Measurements from ENCODE around the gene PKP1.

Gene PKP1

DNA sequence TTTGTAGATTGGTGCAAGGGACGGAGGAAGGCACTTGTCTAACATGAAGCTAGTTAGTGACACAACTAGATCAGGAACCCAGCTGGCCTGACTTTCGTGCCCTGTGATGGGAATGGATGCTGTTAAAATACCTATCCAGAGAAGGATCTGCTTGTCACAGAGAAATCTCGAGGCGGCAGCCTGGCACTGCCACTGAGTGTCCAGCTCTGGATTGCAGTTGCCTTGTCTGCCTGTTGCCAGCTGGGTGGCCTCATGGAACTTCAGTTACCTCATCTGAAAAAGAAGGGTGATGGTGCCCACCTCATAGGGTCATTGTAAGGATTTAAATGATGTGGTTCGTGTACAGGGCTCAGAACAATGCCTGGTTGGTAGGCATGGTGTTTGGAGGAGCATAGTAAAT, 2.4 kb upstream of the PKP1 start:
- Histone ChIP-seq H3K27me3 (ENCODE audit: control insufficient read depth, insufficient read depth, low read length, poor library complexity, severe bottlenecking) (peaks cover 17% of the 10 kb centered on the region), H3K9me3 (ENCODE audit: control insufficient read depth, low read length) (no peaks in the 10 kb centered on the region), H3K27ac (ENCODE audit: insufficient read depth, low read depth, low read length, poor library complexity, severe bottlenecking) (no peak overlapping the region), H3K4me3 (ENCODE audit: insufficient read depth, low read depth, low read length) (no peak overlapping the region), H3K4me1 (ENCODE audit: control insufficient read depth, insufficient read depth, low read length) (no peaks in the 10 kb centered on the region), H3K36me3 (ENCODE audit: control insufficient read depth, insufficient read depth, low read length) (no peaks in the 10 kb centered on the region)
- 72 to 74% methylated on average over 5 of the region's 5 CpGs for WGBS, 2 experiments

DNA sequence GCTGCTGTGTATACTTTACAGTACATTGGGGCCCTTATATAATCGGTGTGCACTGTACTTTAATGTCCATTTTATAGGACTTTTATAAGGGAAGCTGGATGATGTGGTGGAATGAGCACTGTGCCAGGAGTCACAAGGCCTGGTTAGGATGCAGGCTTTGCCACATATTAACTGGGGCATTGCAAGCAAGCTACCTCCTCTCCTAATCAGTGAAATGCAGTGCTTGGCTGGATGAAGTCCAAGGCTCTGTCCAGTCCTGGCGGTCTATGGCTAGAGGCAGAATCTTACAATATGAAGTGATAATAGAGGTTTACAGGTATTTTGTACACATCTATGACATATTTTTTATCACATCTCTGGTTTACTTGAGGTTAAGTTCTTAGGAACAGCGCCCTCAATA, 1.7 kb upstream of the PKP1 start:
- 100% methylated on average over 2 to 3 of the region's 3 CpGs for WGBS, 2 experiments
- Histone ChIP-seq H3K27me3 (ENCODE audit: control insufficient read depth, insufficient read depth, low read length, poor library complexity, severe bottlenecking) (peaks cover 17% of the 10 kb centered on the region), H3K36me3 (ENCODE audit: control insufficient read depth, insufficient read depth, low read length) (no peaks in the 10 kb centered on the region), H3K9me3 (ENCODE audit: control insufficient read depth, low read length) (no peaks in the 10 kb centered on the region), H3K27ac (ENCODE audit: insufficient read depth, low read depth, low read length, poor library complexity, severe bottlenecking) (no peak overlapping the region), H3K4me1 (ENCODE audit: control insufficient read depth, insufficient read depth, low read length) (no peaks in the 10 kb centered on the region), H3K4me3 (ENCODE audit: insufficient read depth, low read depth, low read length) (no peak overlapping the region)

DNA sequence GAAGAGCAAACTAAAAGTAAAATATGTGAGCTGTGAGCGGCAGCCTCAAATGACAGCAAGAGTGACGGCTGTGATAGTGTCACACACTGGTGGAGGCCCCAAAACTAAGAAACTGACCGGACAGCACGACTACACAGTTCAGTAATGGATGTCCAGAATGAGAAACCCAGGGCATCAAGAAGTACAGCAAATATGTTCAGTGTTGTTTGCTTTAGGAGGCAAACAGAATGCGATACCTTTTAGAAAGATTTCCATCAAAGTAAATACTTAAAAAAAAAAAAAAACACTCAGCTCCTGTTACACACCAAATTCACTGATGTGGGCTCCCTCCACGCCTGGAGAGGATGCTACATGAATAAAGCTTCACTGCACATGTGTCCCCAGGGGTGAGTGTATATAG, 1.1 kb upstream of the PKP1 start:
- Histone ChIP-seq H3K4me3 (ENCODE audit: insufficient read depth, low read depth, low read length) (no peak overlapping the region), H3K9me3 (ENCODE audit: control insufficient read depth, low read length) (no peaks in the 10 kb centered on the region), H3K36me3 (ENCODE audit: control insufficient read depth, insufficient read depth, low read length) (no peaks in the 10 kb centered on the region), H3K4me1 (ENCODE audit: control insufficient read depth, insufficient read depth, low read length) (no peaks in the 10 kb centered on the region), H3K27ac (ENCODE audit: insufficient read depth, low read depth, low read length, poor library complexity, severe bottlenecking) (no peak overlapping the region), H3K27me3 (ENCODE audit: control insufficient read depth, insufficient read depth, low read length, poor library complexity, severe bottlenecking) (peaks cover 17% of the 10 kb centered on the region)
- 95 to 97% methylated on average over 5 to 6 of the region's 6 CpGs for WGBS, 2 experiments

DNA sequence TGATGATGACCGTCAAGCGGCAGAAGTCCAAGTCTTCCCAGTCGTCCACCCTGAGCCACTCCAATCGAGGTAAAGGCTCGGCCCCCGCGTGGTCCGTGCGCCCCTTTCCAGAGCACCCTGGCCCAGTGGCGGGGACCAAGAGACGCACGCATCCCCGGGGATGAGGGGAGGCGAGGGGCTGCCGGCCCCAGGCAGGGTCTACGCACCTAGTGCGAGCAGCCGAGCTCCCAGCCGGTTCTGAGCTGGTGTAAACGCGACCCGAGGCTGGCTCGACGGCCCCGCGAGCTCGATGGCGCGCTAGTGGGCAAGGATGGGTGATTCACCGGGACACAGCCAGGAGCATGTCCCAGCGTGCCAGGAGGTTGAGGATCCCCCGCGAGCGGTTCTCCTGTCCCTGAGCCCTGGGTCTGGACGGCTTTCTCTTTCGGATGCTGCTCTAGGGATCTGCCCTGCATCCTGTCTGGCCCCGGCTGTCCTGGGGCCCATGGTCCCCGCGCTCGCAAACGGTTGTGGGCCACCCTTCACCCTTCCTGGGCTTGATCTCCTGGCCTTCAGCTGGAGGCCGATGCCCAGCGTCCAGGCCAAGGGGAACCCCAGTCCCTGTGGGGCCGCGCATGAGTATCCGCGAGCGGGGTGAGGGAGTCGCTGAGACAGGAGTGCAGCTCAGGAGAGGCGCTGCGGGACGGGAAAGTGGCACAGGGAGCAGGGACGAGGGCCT, 689 bp downstream of the PKP1 start:
- Histone ChIP-seq H3K36me3 (ENCODE audit: control insufficient read depth, insufficient read depth, low read length) (no peaks in the 10 kb centered on the region), H3K27ac (ENCODE audit: insufficient read depth, low read depth, low read length, poor library complexity, severe bottlenecking) (no peak overlapping the region), H3K4me1 (ENCODE audit: control insufficient read depth, insufficient read depth, low read length) (no peaks in the 10 kb centered on the region), H3K27me3 (ENCODE audit: control insufficient read depth, insufficient read depth, low read length, poor library complexity, severe bottlenecking) (peaks cover 17% of the 10 kb centered on the region), H3K4me3 (ENCODE audit: insufficient read depth, low read depth, low read length) (no peak overlapping the region), H3K9me3 (ENCODE audit: control insufficient read depth, low read length) (no peaks in the 10 kb centered on the region)
- 96 to 97% methylated on average over 53 of the region's 53 CpGs for WGBS, 2 experiments

GRCh38 chr1:201284636-201285035, 1.3 kb downstream of the PKP1 start:
- WGBS, 2 experiments = 91 to 93% methylated on average over 6 of the region's 6 CpGs
- H3K4me3 ChIP-seq (ENCODE audit: insufficient read depth, low read depth, low read length) = no peak overlapping the region

DNA sequence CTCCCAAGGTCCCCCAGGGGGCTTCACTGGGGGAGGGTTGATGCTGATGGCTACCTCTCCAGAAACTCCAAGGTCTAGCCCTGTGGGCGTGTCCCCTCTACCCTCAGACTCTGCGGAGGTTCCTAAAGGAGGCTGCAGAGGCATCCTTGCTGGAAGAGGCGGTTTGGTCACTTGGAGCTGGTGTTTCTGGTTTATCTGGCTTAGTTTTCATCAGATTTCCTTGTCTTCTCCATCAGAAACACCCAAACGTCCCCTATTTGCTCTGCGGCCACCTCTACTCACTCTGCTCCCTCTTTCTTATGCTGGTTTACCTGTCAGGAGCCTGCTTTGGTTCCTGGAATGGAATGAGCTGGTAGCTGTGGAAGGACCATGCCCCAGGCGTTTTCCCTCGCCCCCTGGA, 2.5 kb downstream of the PKP1 start:
- Histone ChIP-seq H3K4me3 (ENCODE audit: insufficient read depth, low read depth, low read length) (no peak overlapping the region), H3K27ac (ENCODE audit: insufficient read depth, low read depth, low read length, poor library complexity, severe bottlenecking) (no peak overlapping the region), H3K4me1 (ENCODE audit: control insufficient read depth, insufficient read depth, low read length) (no peaks in the 10 kb centered on the region), H3K36me3 (ENCODE audit: control insufficient read depth, insufficient read depth, low read length) (no peaks in the 10 kb centered on the region), H3K27me3 (ENCODE audit: control insufficient read depth, insufficient read depth, low read length, poor library complexity, severe bottlenecking) (peaks cover 17% of the 10 kb centered on the region), H3K9me3 (ENCODE audit: control insufficient read depth, low read length) (no peaks in the 10 kb centered on the region)
- WGBS, 2 experiments = 91 to 93% methylated on average over 7 of the region's 7 CpGs

More at GRCh38 chr1:201284636-201285035, 1.3 kb downstream of the PKP1 start:
- Histone ChIP-seq H3K4me1 (ENCODE audit: control insufficient read depth, insufficient read depth, low read length) (no peaks in the 10 kb centered on the region), H3K9me3 (ENCODE audit: control insufficient read depth, low read length) (no peaks in the 10 kb centered on the region), H3K27me3 (ENCODE audit: control insufficient read depth, insufficient read depth, low read length, poor library complexity, severe bottlenecking) (peaks cover 17% of the 10 kb centered on the region), H3K36me3 (ENCODE audit: control insufficient read depth, insufficient read depth, low read length) (no peaks in the 10 kb centered on the region), H3K27ac (ENCODE audit: insufficient read depth, low read depth, low read length, poor library complexity, severe bottlenecking) (no peak overlapping the region)

GRCh38 chr1:201286445-201286844, 3.1 kb downstream of the PKP1 start:
- WGBS, 2 experiments = 97 to 98% methylated on average over 1 of the region's 1 CpG

GRCh38 chr1:201288007-201288406, 4.7 kb downstream of the PKP1 start:
- 96 to 98% methylated on average over 6 of the region's 6 CpGs for WGBS, 2 experiments
- Histone ChIP-seq H3K27me3 (ENCODE audit: control insufficient read depth, insufficient read depth, low read length, poor library complexity, severe bottlenecking) (peaks cover 13% of the 10 kb centered on the region), H3K27ac (ENCODE audit: insufficient read depth, low read depth, low read length, poor library complexity, severe bottlenecking) (no peak overlapping the region)

More at GRCh38 chr1:201286445-201286844, 3.1 kb downstream of the PKP1 start:
- Histone ChIP-seq H3K36me3 (ENCODE audit: control insufficient read depth, insufficient read depth, low read length) (no peaks in the 10 kb centered on the region), H3K4me3 (ENCODE audit: insufficient read depth, low read depth, low read length) (no peak overlapping the region), H3K9me3 (ENCODE audit: control insufficient read depth, low read length) (no peaks in the 10 kb centered on the region), H3K27ac (ENCODE audit: insufficient read depth, low read depth, low read length, poor library complexity, severe bottlenecking) (no peak overlapping the region), H3K27me3 (ENCODE audit: control insufficient read depth, insufficient read depth, low read length, poor library complexity, severe bottlenecking) (peaks cover 17% of the 10 kb centered on the region), H3K4me1 (ENCODE audit: control insufficient read depth, insufficient read depth, low read length) (no peaks in the 10 kb centered on the region)

DNA sequence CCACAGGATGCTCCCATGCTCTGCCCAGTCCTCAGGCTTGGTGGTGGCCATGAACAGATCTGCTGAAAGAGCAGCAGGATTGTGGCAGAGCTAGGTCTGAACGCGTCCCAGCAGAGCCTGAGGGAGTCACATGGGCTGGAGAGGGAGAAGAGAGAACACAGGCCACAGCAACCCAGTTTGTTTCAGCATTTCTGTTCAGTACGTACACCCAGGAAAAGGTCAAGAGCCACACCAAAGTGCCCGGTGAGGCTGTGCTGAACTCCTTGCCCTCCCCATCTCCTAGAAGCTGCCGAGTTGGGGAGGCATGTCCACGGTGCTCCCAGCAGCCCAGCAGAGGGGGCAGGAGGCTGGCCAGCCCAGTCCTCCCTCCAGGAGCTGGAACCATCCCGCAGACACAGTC, 5.5 kb downstream of the PKP1 start:
- Histone ChIP-seq H3K27ac (ENCODE audit: insufficient read depth, low read depth, low read length, poor library complexity, severe bottlenecking) (no peak overlapping the region), H3K9me3 (ENCODE audit: control insufficient read depth, low read length) (no peaks in the 10 kb centered on the region), H3K27me3 (ENCODE audit: control insufficient read depth, insufficient read depth, low read length, poor library complexity, severe bottlenecking) (peaks cover 5% of the 10 kb centered on the region), H3K4me3 (ENCODE audit: insufficient read depth, low read depth, low read length) (no peak overlapping the region), H3K4me1 (ENCODE audit: control insufficient read depth, insufficient read depth, low read length) (peaks cover under 1% of the 10 kb centered on the region), H3K36me3 (ENCODE audit: control insufficient read depth, insufficient read depth, low read length) (no peaks in the 10 kb centered on the region)
- WGBS, 2 experiments = 73 to 77% methylated on average over 7 of the region's 7 CpGs

More at GRCh38 chr1:201288007-201288406, 4.7 kb downstream of the PKP1 start:
- Histone ChIP-seq H3K4me1 (ENCODE audit: control insufficient read depth, insufficient read depth, low read length) (no peaks in the 10 kb centered on the region), H3K36me3 (ENCODE audit: control insufficient read depth, insufficient read depth, low read length) (no peaks in the 10 kb centered on the region), H3K4me3 (ENCODE audit: insufficient read depth, low read depth, low read length) (no peak overlapping the region), H3K9me3 (ENCODE audit: control insufficient read depth, low read length) (no peaks in the 10 kb centered on the region)

DNA sequence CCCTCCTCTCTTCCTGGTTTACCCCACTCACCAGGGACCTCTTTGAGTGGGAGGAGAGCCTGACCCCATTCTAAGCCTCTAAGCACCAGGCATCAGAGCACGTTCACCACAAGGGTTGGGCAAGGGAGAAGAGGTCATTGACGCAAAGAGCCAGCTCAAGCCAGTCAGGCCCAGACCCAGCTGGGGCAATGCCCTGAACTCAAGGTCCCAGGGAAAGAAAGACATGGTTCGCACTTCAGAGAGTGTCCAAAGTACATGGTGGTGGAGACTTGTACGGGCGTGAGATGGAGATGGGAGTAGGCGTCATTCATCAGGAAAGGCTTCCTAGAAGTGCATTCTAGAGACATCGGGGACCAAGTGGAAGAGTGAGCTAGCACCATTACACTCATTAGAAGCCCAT, 7.2 kb downstream of the PKP1 start:
- Histone ChIP-seq H3K4me1 (ENCODE audit: control insufficient read depth, insufficient read depth, low read length) (peaks cover 16% of the 10 kb centered on the region), H3K9me3 (ENCODE audit: control insufficient read depth, low read length) (no peaks in the 10 kb centered on the region), H3K4me3 (ENCODE audit: insufficient read depth, low read depth, low read length) (no peak overlapping the region), H3K27ac (ENCODE audit: insufficient read depth, low read depth, low read length, poor library complexity, severe bottlenecking) (no peak overlapping the region), H3K36me3 (ENCODE audit: control insufficient read depth, insufficient read depth, low read length) (no peaks in the 10 kb centered on the region), H3K27me3 (ENCODE audit: control insufficient read depth, insufficient read depth, low read length, poor library complexity, severe bottlenecking) (no peaks in the 10 kb centered on the region)
- 95 to 96% methylated on average over 7 of the region's 7 CpGs for WGBS, 2 experiments
